HEK293 (cell line): ENCODE measurements around the gene WNT7B.

ENCODE experiments used
- CTCF ChIA-PET: fragments of 350-600 bp; formaldehyde crosslinking; extraction: SDS; loops from one replicate; lab custom pipeline; 2021; ENCODE audit warnings: antibody characterized with exemption; lab: Yijun Ruan, JAX
- POLR2A ChIA-PET: fragments of 300-600 bp; formaldehyde crosslinking; extraction: SDS; loops from one replicate; lab custom pipeline; 2020; ENCODE audit warnings: antibody characterized with exemption, inconsistent platforms; lab: Yijun Ruan, JAX
- H3K27ac ChIP-seq: fragments of 200-500 bp; sonication (Bioruptor generic); 2 replicates; pipeline ENCODE4 v1.5.1; 2014; ENCODE audit warnings: low read depth, low read length, control low read depth, inconsistent platforms; ENCODE audit errors: extremely low read depth
- H3K36me3 ChIP-seq, 2 experiments: fragments of 200-500 bp in 1 of 2; sonication (Bioruptor generic) in 1 of 2; 1 replicate in 1 of 2; 2 replicates in 1 of 2; pipeline ENCODE4 v1.5.1; 2014 to 2017; ENCODE audit warnings: inconsistent platforms in 2 of 2, low read length in 2 of 2; ENCODE audit not compliant: control insufficient read depth in 2 of 2, insufficient read depth in 1 of 2
- H3K4me1 ChIP-seq: fragments of 200-500 bp; sonication (Bioruptor generic); 2 replicates; pipeline ENCODE4 v1.5.1; 2014; ENCODE audit warnings: mild to moderate bottlenecking, low read length, inconsistent platforms; ENCODE audit not compliant: control insufficient read depth, insufficient read depth
- H3K4me3 ChIP-seq: 2 replicates; pipeline ENCODE4 v1.5.1; 2011; ENCODE audit warnings: low read depth, mild to moderate bottlenecking, control low read depth, low read length, moderate library complexity
- H3K9me3 ChIP-seq: fragments of 200-500 bp; sonication (Bioruptor generic); 2 replicates; pipeline ENCODE4 v1.5.1; 2014; ENCODE audit warnings: low read depth, low read length, inconsistent platforms; ENCODE audit not compliant: control insufficient read depth, insufficient read depth
- EGR2 ChIP-seq: fragments of 450-650 bp; formaldehyde crosslinking; IDR thresholded peaks from 2 replicates; pipeline ENCODE4 v1.5.1; 2016; ENCODE audit warnings: low read depth, missing biosample characterization, missing genetic modification characterization
- GLIS1 ChIP-seq: fragments of 450-650 bp; formaldehyde crosslinking; IDR thresholded peaks from 2 replicates; pipeline ENCODE4 v1.5.1; 2016; ENCODE audit warnings: missing biosample characterization, missing genetic modification characterization
- GLIS2 ChIP-seq: fragments of 450-650 bp; formaldehyde crosslinking; IDR thresholded peaks from 2 replicates; pipeline ENCODE4 v1.5.1; 2016; ENCODE audit warnings: missing biosample characterization, missing genetic modification characterization
- KLF1 ChIP-seq: fragments of 450-650 bp; formaldehyde crosslinking; IDR thresholded peaks from 2 replicates; pipeline ENCODE4 v1.5.1; 2016; ENCODE audit warnings: missing biosample characterization, missing genetic modification characterization
- KLF9 ChIP-seq: fragments of 450-650 bp; formaldehyde crosslinking; IDR thresholded peaks from 2 replicates; pipeline ENCODE4 v1.5.1; 2016; ENCODE audit warnings: missing biosample characterization, missing genetic modification characterization, low read depth
- ZBTB17 ChIP-seq: fragments of 450-650 bp; formaldehyde crosslinking; IDR thresholded peaks from 2 replicates; pipeline ENCODE4 v1.5.1; 2016; ENCODE audit warnings: missing biosample characterization, missing genetic modification characterization
- ZBTB20 ChIP-seq: fragments of 450-650 bp; formaldehyde crosslinking; IDR thresholded peaks from 2 replicates; pipeline ENCODE4 v1.5.1; 2016; ENCODE audit warnings: missing biosample characterization, missing genetic modification characterization
- ZBTB48 ChIP-seq: fragments of 450-650 bp; formaldehyde crosslinking; IDR thresholded peaks from 2 replicates; pipeline ENCODE4 v1.5.1; 2016; ENCODE audit warnings: missing biosample characterization, missing genetic modification characterization
- ZBTB7A ChIP-seq: fragments of 450-650 bp; formaldehyde crosslinking; IDR thresholded peaks from 2 replicates; pipeline ENCODE4 v1.5.1; 2016; ENCODE audit warnings: low read depth, missing biosample characterization, missing genetic modification characterization
- ZBTB8A ChIP-seq: fragments of 450-650 bp; formaldehyde crosslinking; IDR thresholded peaks from 2 replicates; pipeline ENCODE4 v1.5.1; 2016; ENCODE audit warnings: missing biosample characterization, missing genetic modification characterization
- ZFHX2 ChIP-seq: fragments of 450-650 bp; formaldehyde crosslinking; conservative IDR thresholded peaks from 2 replicates; pipeline ENCODE4 v1.5.1; 2016; ENCODE audit warnings: missing biosample characterization, missing genetic modification characterization
- ZNF157 ChIP-seq: fragments of 450-650 bp; formaldehyde crosslinking; IDR thresholded peaks from 2 replicates; pipeline ENCODE4 v1.5.1; 2016; ENCODE audit warnings: missing biosample characterization, missing genetic modification characterization
- ZNF19 ChIP-seq: fragments of 450-650 bp; formaldehyde crosslinking; IDR thresholded peaks from 2 replicates; pipeline ENCODE4; 2016; ENCODE audit warnings: missing biosample characterization, missing genetic modification characterization, low read depth
- ZNF221 ChIP-seq: fragments of 450-650 bp; formaldehyde crosslinking; IDR thresholded peaks from 2 replicates; pipeline ENCODE4 v1.5.1; 2017; ENCODE audit warnings: missing biosample characterization, missing genetic modification characterization, borderline replicate concordance
- ZNF223 ChIP-seq: fragments of 450-650 bp; formaldehyde crosslinking; IDR thresholded peaks from 2 replicates; pipeline ENCODE4 v1.5.1; 2016; ENCODE audit warnings: missing biosample characterization, missing genetic modification characterization
- ZNF449 ChIP-seq: fragments of 450-650 bp; formaldehyde crosslinking; IDR thresholded peaks from 2 replicates; pipeline ENCODE4 v1.5.1; 2017; ENCODE audit warnings: missing biosample characterization, mild to moderate bottlenecking, missing genetic modification characterization, moderate library complexity
- ZNF561 ChIP-seq: fragments of 450-650 bp; IDR thresholded peaks from 2 replicates; pipeline ENCODE4 v1.5.1; 2018; ENCODE audit warnings: missing biosample characterization, missing genetic modification characterization, borderline replicate concordance
- ZNF76 ChIP-seq: fragments of 450-650 bp; formaldehyde crosslinking; IDR thresholded peaks from 2 replicates; pipeline ENCODE4; 2016; ENCODE audit warnings: low read depth, missing biosample characterization, missing genetic modification characterization, borderline replicate concordance
- ZNF777 ChIP-seq: fragments of 450-650 bp; formaldehyde crosslinking; IDR thresholded peaks from 2 replicates; pipeline ENCODE4 v1.5.1; 2017; ENCODE audit warnings: missing biosample characterization, missing genetic modification characterization, borderline replicate concordance
- ZNF830 ChIP-seq: fragments of 450-650 bp; IDR thresholded peaks from 2 replicates; pipeline ENCODE4 v1.5.0; 2018; ENCODE audit warnings: missing biosample characterization, missing genetic modification characterization, low read depth, mild to moderate bottlenecking, moderate library complexity
- ZXDB ChIP-seq: fragments of 450-650 bp; formaldehyde crosslinking; IDR thresholded peaks from 2 replicates; pipeline ENCODE4 v1.5.1; 2016; ENCODE audit warnings: missing biosample characterization, missing genetic modification characterization
- TF ChIP-seq, protein P1 (sequence below): fragments of 450-650 bp; formaldehyde crosslinking; IDR thresholded peaks from 2 replicates; pipeline ENCODE4 v1.5.1; 2016; ENCODE audit warnings: missing biosample characterization, missing genetic modification characterization
- TF ChIP-seq, protein P2 (sequence below): fragments of 450-650 bp; formaldehyde crosslinking; IDR thresholded peaks from 2 replicates; pipeline ENCODE4 v1.5.1; 2016; ENCODE audit warnings: missing biosample characterization, missing genetic modification characterization
- TF ChIP-seq, protein P3 (sequence below): fragments of 450-650 bp; formaldehyde crosslinking; IDR thresholded peaks from 2 replicates; pipeline ENCODE4 v1.5.1; 2016; ENCODE audit warnings: missing biosample characterization, missing genetic modification characterization
- TF ChIP-seq, protein P4 (sequence below): fragments of 450-650 bp; formaldehyde crosslinking; conservative IDR thresholded peaks from 2 replicates; pipeline ENCODE4 v1.5.1; 2016; ENCODE audit warnings: low read depth, missing biosample characterization, missing genetic modification characterization

Gene WNT7B

GRCh38 chr22:45976254-45977002, 534 bp downstream of the WNT7B start:
- POLR2A ChIA-PET, result interaction anchor here (1.0 kb wide), 1 partner anchor 398 kb away, joined by 3 read pairs; no protein-coding TSS in a partner anchor
- peak overlapping the region; percentile 42; the same call in 1 of the 2 replicates for H3K27ac ChIP-seq
- H3K4me1 ChIP-seq, result peaks cover 4% of the 10 kb centered on the region
- H3K36me3 ChIP-seq, result no peaks in the 10 kb centered on the region
- no peaks in the 10 kb centered on the region for H3K9me3 ChIP-seq
- H3K4me3 ChIP-seq, result peak overlapping the region; percentile 46
- CTCF ChIA-PET, result interaction anchor here (0.6 to 1.7 kb wide), 8 partner anchors 7 to 898 kb away, joined by 3 to 6 read pairs (median 3); no protein-coding TSS in a partner anchor
- TF ChIP-seq ZBTB17, result no peak
- TF ChIP-seq EGR2 (tag by site-specific recombination), result peak; percentile 48
- peak; percentile 24; the same call in 1 of the 2 replicates for TF ChIP-seq KLF1 (tag by site-specific recombination)
- TF ChIP-seq ZXDB (tag by site-specific recombination), result 0 out of 2 replicates have a peak, but pooled peaks have one; percentile 17
- TF ChIP-seq, protein P1, sequence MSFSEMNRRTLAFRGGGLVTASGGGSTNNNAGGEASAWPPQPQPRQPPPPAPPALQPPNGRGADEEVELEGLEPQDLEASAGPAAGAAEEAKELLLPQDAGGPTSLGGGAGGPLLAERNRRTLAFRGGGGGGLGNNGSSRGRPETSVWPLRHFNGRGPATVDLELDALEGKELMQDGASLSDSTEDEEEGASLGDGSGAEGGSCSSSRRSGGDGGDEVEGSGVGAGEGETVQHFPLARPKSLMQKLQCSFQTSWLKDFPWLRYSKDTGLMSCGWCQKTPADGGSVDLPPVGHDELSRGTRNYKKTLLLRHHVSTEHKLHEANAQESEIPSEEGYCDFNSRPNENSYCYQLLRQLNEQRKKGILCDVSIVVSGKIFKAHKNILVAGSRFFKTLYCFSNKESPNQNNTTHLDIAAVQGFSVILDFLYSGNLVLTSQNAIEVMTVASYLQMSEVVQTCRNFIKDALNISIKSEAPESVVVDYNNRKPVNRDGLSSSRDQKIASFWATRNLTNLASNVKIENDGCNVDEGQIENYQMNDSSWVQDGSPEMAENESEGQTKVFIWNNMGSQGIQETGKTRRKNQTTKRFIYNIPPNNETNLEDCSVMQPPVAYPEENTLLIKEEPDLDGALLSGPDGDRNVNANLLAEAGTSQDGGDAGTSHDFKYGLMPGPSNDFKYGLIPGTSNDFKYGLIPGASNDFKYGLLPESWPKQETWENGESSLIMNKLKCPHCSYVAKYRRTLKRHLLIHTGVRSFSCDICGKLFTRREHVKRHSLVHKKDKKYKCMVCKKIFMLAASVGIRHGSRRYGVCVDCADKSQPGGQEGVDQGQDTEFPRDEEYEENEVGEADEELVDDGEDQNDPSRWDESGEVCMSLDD (tag by site-specific recombination), result 0 out of 2 replicates have a peak, but pooled peaks have one; percentile 53
- TF ChIP-seq ZBTB48 (tag by site-specific recombination), result peak; percentile 45; the same call in 1 of the 2 replicates
- no peak for TF ChIP-seq ZNF221 (tag by site-specific recombination)
- 0 out of 2 replicates have a peak, but pooled peaks have one; percentile 20 for TF ChIP-seq GLIS1 (tag by site-specific recombination)
- peak; percentile 87 for TF ChIP-seq ZBTB8A (tag by site-specific recombination)
- peak; percentile 66; the same call in 1 of the 2 replicates for TF ChIP-seq ZNF777 (tag by site-specific recombination)
- TF ChIP-seq, protein P2, sequence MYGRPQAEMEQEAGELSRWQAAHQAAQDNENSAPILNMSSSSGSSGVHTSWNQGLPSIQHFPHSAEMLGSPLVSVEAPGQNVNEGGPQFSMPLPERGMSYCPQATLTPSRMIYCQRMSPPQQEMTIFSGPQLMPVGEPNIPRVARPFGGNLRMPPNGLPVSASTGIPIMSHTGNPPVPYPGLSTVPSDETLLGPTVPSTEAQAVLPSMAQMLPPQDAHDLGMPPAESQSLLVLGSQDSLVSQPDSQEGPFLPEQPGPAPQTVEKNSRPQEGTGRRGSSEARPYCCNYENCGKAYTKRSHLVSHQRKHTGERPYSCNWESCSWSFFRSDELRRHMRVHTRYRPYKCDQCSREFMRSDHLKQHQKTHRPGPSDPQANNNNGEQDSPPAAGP (tag by site-specific recombination), result 0 out of 2 replicates have a peak, but pooled peaks have one; percentile 25
- peak; percentile 16; the same call in 1 of the 2 replicates for TF ChIP-seq KLF9
- no peak for TF ChIP-seq ZNF223 (tag by site-specific recombination)
- no peak for TF ChIP-seq ZNF157 (tag by site-specific recombination)
- peak; percentile 88 for TF ChIP-seq ZNF449 (tag by site-specific recombination)
- TF ChIP-seq ZFHX2 (tag by site-specific recombination), result peak; percentile 61; the same call in 1 of the 2 replicates
- TF ChIP-seq ZBTB20 (tag by site-specific recombination), result peak; percentile 44; the same call in 1 of the 2 replicates
- TF ChIP-seq, protein P3, sequence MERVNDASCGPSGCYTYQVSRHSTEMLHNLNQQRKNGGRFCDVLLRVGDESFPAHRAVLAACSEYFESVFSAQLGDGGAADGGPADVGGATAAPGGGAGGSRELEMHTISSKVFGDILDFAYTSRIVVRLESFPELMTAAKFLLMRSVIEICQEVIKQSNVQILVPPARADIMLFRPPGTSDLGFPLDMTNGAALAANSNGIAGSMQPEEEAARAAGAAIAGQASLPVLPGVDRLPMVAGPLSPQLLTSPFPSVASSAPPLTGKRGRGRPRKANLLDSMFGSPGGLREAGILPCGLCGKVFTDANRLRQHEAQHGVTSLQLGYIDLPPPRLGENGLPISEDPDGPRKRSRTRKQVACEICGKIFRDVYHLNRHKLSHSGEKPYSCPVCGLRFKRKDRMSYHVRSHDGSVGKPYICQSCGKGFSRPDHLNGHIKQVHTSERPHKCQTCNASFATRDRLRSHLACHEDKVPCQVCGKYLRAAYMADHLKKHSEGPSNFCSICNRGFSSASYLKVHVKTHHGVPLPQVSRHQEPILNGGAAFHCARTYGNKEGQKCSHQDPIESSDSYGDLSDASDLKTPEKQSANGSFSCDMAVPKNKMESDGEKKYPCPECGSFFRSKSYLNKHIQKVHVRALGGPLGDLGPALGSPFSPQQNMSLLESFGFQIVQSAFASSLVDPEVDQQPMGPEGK (tag by site-specific recombination), result peak; percentile 41
- peak; percentile 33; the same call in 1 of the 2 replicates for TF ChIP-seq ZNF76 (tag by site-specific recombination)
- TF ChIP-seq, protein P4, sequence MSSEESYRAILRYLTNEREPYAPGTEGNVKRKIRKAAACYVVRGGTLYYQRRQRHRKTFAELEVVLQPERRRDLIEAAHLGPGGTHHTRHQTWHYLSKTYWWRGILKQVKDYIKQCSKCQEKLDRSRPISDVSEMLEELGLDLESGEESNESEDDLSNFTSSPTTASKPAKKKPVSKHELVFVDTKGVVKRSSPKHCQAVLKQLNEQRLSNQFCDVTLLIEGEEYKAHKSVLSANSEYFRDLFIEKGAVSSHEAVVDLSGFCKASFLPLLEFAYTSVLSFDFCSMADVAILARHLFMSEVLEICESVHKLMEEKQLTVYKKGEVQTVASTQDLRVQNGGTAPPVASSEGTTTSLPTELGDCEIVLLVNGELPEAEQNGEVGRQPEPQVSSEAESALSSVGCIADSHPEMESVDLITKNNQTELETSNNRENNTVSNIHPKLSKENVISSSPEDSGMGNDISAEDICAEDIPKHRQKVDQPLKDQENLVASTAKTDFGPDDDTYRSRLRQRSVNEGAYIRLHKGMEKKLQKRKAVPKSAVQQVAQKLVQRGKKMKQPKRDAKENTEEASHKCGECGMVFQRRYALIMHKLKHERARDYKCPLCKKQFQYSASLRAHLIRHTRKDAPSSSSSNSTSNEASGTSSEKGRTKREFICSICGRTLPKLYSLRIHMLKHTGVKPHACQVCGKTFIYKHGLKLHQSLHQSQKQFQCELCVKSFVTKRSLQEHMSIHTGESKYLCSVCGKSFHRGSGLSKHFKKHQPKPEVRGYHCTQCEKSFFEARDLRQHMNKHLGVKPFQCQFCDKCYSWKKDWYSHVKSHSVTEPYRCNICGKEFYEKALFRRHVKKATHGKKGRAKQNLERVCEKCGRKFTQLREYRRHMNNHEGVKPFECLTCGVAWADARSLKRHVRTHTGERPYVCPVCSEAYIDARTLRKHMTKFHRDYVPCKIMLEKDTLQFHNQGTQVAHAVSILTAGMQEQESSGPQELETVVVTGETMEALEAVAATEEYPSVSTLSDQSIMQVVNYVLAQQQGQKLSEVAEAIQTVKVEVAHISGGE (tag by site-specific recombination), result no peak
- no peak for TF ChIP-seq ZNF561 (tag by site-specific recombination)
- TF ChIP-seq ZNF19 (tag by site-specific recombination), result no peak
- TF ChIP-seq GLIS2 (tag by site-specific recombination), result peak; percentile 59
- TF ChIP-seq ZNF830 (tag by site-specific recombination), result no peak
- peak; percentile 40; the same call in 1 of the 2 replicates for TF ChIP-seq ZBTB7A (tag by site-specific recombination)
